Endothelial cell of umbilical vein (primary cell): ENCODE measurements around the gene BDH1. TPM values are rescaled to one million over a fixed set of nuclear protein-coding genes. Genes with fewer than 3 reads are reported as not detected.

ENCODE experiments used
- BruUV-seq: library from RNA; stranded (reverse); fragments of 400-500 nt; replicated peaks from 2 replicates; lab custom pipeline; 2021; lab: Mats Ljungman, UMichigan
- CTCF ChIA-PET: fragments of 300-600, 350-600 bp; sonication (Branson Sonifier 250); formaldehyde crosslinking; loops from one replicate; lab custom pipeline; 2021; ENCODE audit warnings: antibody characterized with exemption, inconsistent platforms; lab: Charles Lee
- POLR2A ChIA-PET: fragments of 300-600, 350-600 bp; sonication (Branson Sonifier 250); formaldehyde crosslinking; loops from one replicate; lab custom pipeline; 2021; ENCODE audit warnings: antibody characterized with exemption, inconsistent platforms; lab: Charles Lee
- DNase-seq: peaks from one replicate; pipeline ENCODE4 v3.0.0-alpha.2; 2011; ENCODE audit warnings: low read depth, low spot score
- FAIRE-seq: peaks from 2 replicates; lab custom pipeline; 2011; peaks lifted over from hg19 to GRCh38; lab: Jason Lieb, UNC
- H2AFZ ChIP-seq: 2 replicates; pipeline ENCODE4 v1.6.0; 2012; ENCODE audit warnings: low read depth, low read length, control low read depth, inconsistent platforms
- H3K27ac ChIP-seq: 2 replicates; pipeline ENCODE4 v1.5.1; 2011; ENCODE audit warnings: low read depth, mild to moderate bottlenecking, control low read depth, low read length, moderate library complexity; ENCODE audit not compliant: insufficient read depth
- H3K27me3 ChIP-seq, 2 experiments: 2 replicates each; pipeline versions ENCODE4 v1.6.0 to v1.6.1; 2011; ENCODE audit warnings: low read length in 2 of 2, mixed read lengths in 1 of 2; ENCODE audit not compliant: control insufficient read depth in 2 of 2, insufficient read depth in 2 of 2
- H3K36me3 ChIP-seq, 2 experiments: 2 replicates in 1 of 2; 3 replicates in 1 of 2; pipeline ENCODE4 v1.5.1; 2011; ENCODE audit warnings: low read length in 2 of 2, mild to moderate bottlenecking in 1 of 2, moderate library complexity in 1 of 2; ENCODE audit not compliant: control insufficient read depth in 2 of 2, insufficient read depth in 2 of 2; ENCODE audit errors: extremely low read depth in 1 of 2
- H3K4me1 ChIP-seq: 3 replicates; pipeline ENCODE4 v1.5.1; 2011; ENCODE audit warnings: mild to moderate bottlenecking, low read length; ENCODE audit not compliant: control insufficient read depth, insufficient read depth; ENCODE audit errors: extremely low read depth
- H3K4me2 ChIP-seq: 2 replicates; pipeline ENCODE4 v1.6.1; 2011; ENCODE audit warnings: low read length, control low read depth, mixed read lengths; ENCODE audit not compliant: insufficient read depth
- H3K4me3 ChIP-seq, 3 experiments: fragments of 200-600 bp in 1 of 3; sonication (generic), shearing (Covaris generic) in 1 of 3; replicated peaks in 1 of 3; 2 replicates each; pipeline ENCODE4 v1.5.1; 2011 to 2016; ENCODE audit warnings: control low read depth in 3 of 3, low read length in 3 of 3, mild to moderate bottlenecking in 2 of 3, inconsistent platforms in 1 of 3, low read depth in 1 of 3, moderate library complexity in 1 of 3; ENCODE audit not compliant: insufficient read depth in 1 of 3
- H3K79me2 ChIP-seq: 2 replicates; pipeline ENCODE4 v1.6.0; 2012; ENCODE audit warnings: low read length, inconsistent platforms; ENCODE audit not compliant: control insufficient read depth, insufficient read depth
- H3K9ac ChIP-seq: replicated peaks from 2 replicates; pipeline ENCODE3; 2011; ENCODE audit warnings: low read length, control low read depth; ENCODE audit not compliant: insufficient read depth; ENCODE audit errors: extremely low read depth
- H3K9me1 ChIP-seq: replicated peaks from 3 replicates; pipeline ENCODE4 v1.6.0; 2011; ENCODE audit warnings: mild to moderate bottlenecking, low read length; ENCODE audit not compliant: control insufficient read depth, insufficient read depth; ENCODE audit errors: extremely low read depth
- H3K9me3 ChIP-seq: replicated peaks from 2 replicates; pipeline ENCODE4 v1.5.1; 2012; ENCODE audit warnings: low read length, inconsistent platforms; ENCODE audit not compliant: control insufficient read depth, insufficient read depth
- H4K20me1 ChIP-seq: replicated peaks from 2 replicates; pipeline ENCODE3; 2011; ENCODE audit warnings: mild to moderate bottlenecking, low read length; ENCODE audit not compliant: control insufficient read depth, insufficient read depth; ENCODE audit errors: extremely low read depth
- CTCF ChIP-seq, 2 donors: IDR thresholded peaks; 1 replicate in 1 of 2; 2 replicates in 1 of 2; pipeline ENCODE4 v1.5.1; 2011; ENCODE audit warnings: low read length in 2 of 2, mild to moderate bottlenecking in 2 of 2, moderate library complexity in 2 of 2, control low read depth in 1 of 2, inconsistent platforms in 1 of 2, low read depth in 1 of 2; ENCODE audit not compliant: insufficient read depth in 1 of 2; ENCODE audit errors: extremely low read depth in 1 of 2
- EZH2 ChIP-seq: IDR thresholded peaks from 2 replicates; pipeline ENCODE4 v1.6.1; 2012; ENCODE audit warnings: borderline replicate concordance, low read depth, mild to moderate bottlenecking, moderate library complexity, low read length, inconsistent platforms; ENCODE audit not compliant: severe bottlenecking
- FOS ChIP-seq: IDR thresholded peaks from 2 replicates; pipeline ENCODE4 v1.6.1; 2011; ENCODE audit warnings: mild to moderate bottlenecking, low read length, moderate library complexity, borderline replicate concordance; ENCODE audit not compliant: insufficient read depth
- GATA2 ChIP-seq: IDR thresholded peaks from 2 replicates; pipeline ENCODE4 v1.7.0; 2011; ENCODE audit warnings: low read depth, mild to moderate bottlenecking, moderate library complexity, mixed read lengths, low read length; ENCODE audit not compliant: insufficient read length, insufficient read depth
- JUN ChIP-seq: IDR thresholded peaks from 2 replicates; pipeline ENCODE4 v1.6.1; 2011; ENCODE audit warnings: borderline replicate concordance, low read depth; ENCODE audit not compliant: insufficient read length, insufficient read depth
- MAX ChIP-seq: IDR thresholded peaks from 2 replicates; pipeline ENCODE4 v1.6.1; 2011; ENCODE audit not compliant: insufficient read depth, insufficient read length
- MYC ChIP-seq: IDR thresholded peaks from one replicate; pipeline ENCODE4 v1.6.1; 2011; ENCODE audit warnings: mild to moderate bottlenecking, low read depth, low read length
- POLR2A ChIP-seq: IDR thresholded peaks from 2 replicates; pipeline ENCODE4 v1.6.1; 2012; ENCODE audit warnings: low read depth, mild to moderate bottlenecking, control low read depth, low read length
- POLR2AphosphoS5 ChIP-seq: IDR thresholded peaks from 2 replicates; pipeline ENCODE4 v1.6.1; 2012; ENCODE audit warnings: low read depth, mild to moderate bottlenecking, control low read depth, low read length, moderate library complexity; ENCODE audit not compliant: insufficient read depth
- dilution Hi-C: fragments of 300-500 bp; cut with MboI; formaldehyde crosslinking; loops from one replicate; pipeline ENCODE4 v1.15.0; 2019; ENCODE audit warnings: low sequenced_read_pairs; ENCODE audit not compliant: extremely low pct_ligation_motif_present
- intact Hi-C: fragments of 100-400 bp; cut with micrococcal nuclease; formaldehyde crosslinking; loops from one replicate; pipeline ENCODE4 v1.10.0; 2022
- polyA plus RNA-seq, 4 experiments: library from polyadenylated mRNA; depleted of rRNA in 3 of 4; stranded (reverse) in 3 of 4; unstranded in 1 of 4; fragments of >200 nt; gene quantifications; 2 replicates each; pipeline versions ENCODE4 v1.2.1 to v1.2.3, GENCODE V29; 2011 to 2012; ENCODE audit warnings: missing spikeins in 1 of 4
- total RNA-seq: library from RNA; stranded (reverse); gene quantifications from 2 replicates; pipeline ENCODE4 v1.2.3, GENCODE V29; 2021

Gene BDH1
- total and polyA plus RNA-seq, 2 donors (not counting 3 experiments of a cell fraction or from before 2014, with no cell fraction given): 6.9 to 12.2 TPM

- intact Hi-C loops: loop anchor here (10.0 kb wide), 1 partner anchor 508 kb away; no protein-coding TSS in a partner anchor
- Histone ChIP-seq H3K9ac (no peak overlapping the region), H3K4me2 (no peak overlapping the region), H3K27me3 (no peaks in the 10 kb centered on the region), H3K27ac (no peak overlapping the region), H3K4me1 (peaks cover 10% of the 10 kb centered on the region), H3K79me2 (no peaks in the 10 kb centered on the region), H3K9me1 (no peaks in the 10 kb centered on the region), H3K4me3 (no peak overlapping the region), H3K9me3 (no peaks in the 10 kb centered on the region), H4K20me1 (no peaks in the 10 kb centered on the region), H2AFZ (no peak overlapping the region), H3K36me3 (no peaks in the 10 kb centered on the region)
- dilution Hi-C loops: loop anchor here (25.0 kb wide), 1 partner anchor 251 kb away; no protein-coding TSS in a partner anchor
- CTCF ChIA-PET: interaction anchor here (0.7 kb wide), 1 partner anchor 289 kb away, joined by 3 read pairs; no protein-coding TSS in a partner anchor
- no TSS peak for BruUV-seq
- POLR2A ChIA-PET: no interaction called here
- no peak for FAIRE-seq
- no peak for DNase-seq
- TF ChIP-seq JUN: no peak
- no peak for TF ChIP-seq FOS
- TF ChIP-seq POLR2AphosphoS5: no peak
- TF ChIP-seq MYC: no peak
- TF ChIP-seq CTCF (IDR thresholded peaks at IDR 0.05; ENCODE audit: extremely low read depth in 1 of 2, insufficient read depth in 1 of 2, low read depth in 1 of 2, low read length in 2 of 2): no peak
- TF ChIP-seq EZH2: no peak
- TF ChIP-seq GATA2: no peak
- TF ChIP-seq MAX: no peak
- TF ChIP-seq POLR2A: no peak
Observed at GRCh38 chr3:197512691-197513571, 42.8 kb downstream of the BDH1 start.
